Keratinocyte (primary cell): ENCODE data around the gene SARNP. TPM values are rescaled to one million over a fixed set of nuclear protein-coding genes. Genes with fewer than 3 reads are reported as not detected.

ENCODE experiments used
- DNase-seq: peaks from one replicate; pipeline ENCODE4 v3.0.0-alpha.2; 2011; ENCODE audit warnings: low read depth, missing footprints, low spot score
- FAIRE-seq: peaks from 2 replicates; lab custom pipeline; 2011; peaks lifted over from hg19 to GRCh38; lab: Jason Lieb, UNC
- H2AFZ ChIP-seq: 2 replicates; pipeline ENCODE4 v1.6.0; 2012; ENCODE audit warnings: low read length, control low read depth, inconsistent platforms; ENCODE audit not compliant: control insufficient read depth
- H3K27ac ChIP-seq: 2 replicates; pipeline ENCODE4 v1.5.1; 2011; ENCODE audit warnings: low read length; ENCODE audit not compliant: control insufficient read depth, insufficient read depth
- H3K27me3 ChIP-seq: 3 replicates; pipeline ENCODE4 v1.6.0; 2011; ENCODE audit warnings: low read length; ENCODE audit not compliant: control insufficient read depth, insufficient read depth; ENCODE audit errors: extremely low read depth
- H3K36me3 ChIP-seq, 2 experiments: 2 replicates in 1 of 2; 3 replicates in 1 of 2; pipeline ENCODE4 v1.5.1; 2011; ENCODE audit warnings: low read length in 2 of 2, mild to moderate bottlenecking in 1 of 2; ENCODE audit not compliant: control insufficient read depth in 2 of 2, insufficient read depth in 2 of 2; ENCODE audit errors: extremely low read depth in 1 of 2
- H3K4me1 ChIP-seq: 3 replicates; pipeline ENCODE4 v1.5.1; 2011; ENCODE audit warnings: low read length; ENCODE audit not compliant: control insufficient read depth, insufficient read depth; ENCODE audit errors: extremely low read depth
- H3K4me2 ChIP-seq: 3 replicates; pipeline ENCODE4 v1.6.0; 2011; ENCODE audit warnings: low read depth, low read length; ENCODE audit not compliant: control insufficient read depth, insufficient read depth; ENCODE audit errors: extremely low read depth
- H3K4me3 ChIP-seq, 3 experiments: fragments of 200-600 bp in 1 of 3; sonication (generic) in 1 of 3; 2 replicates in 2 of 3; 3 replicates in 1 of 3; pipeline ENCODE4 v1.5.1; 2011 to 2016; ENCODE audit warnings: low read length in 3 of 3, mild to moderate bottlenecking in 3 of 3, control low read depth in 2 of 3, inconsistent platforms in 1 of 3, low read depth in 1 of 3, mixed read lengths in 1 of 3, mixed run types in 1 of 3, moderate library complexity in 1 of 3; ENCODE audit not compliant: control insufficient read depth in 2 of 3, insufficient read depth in 2 of 3; ENCODE audit errors: extremely low read depth in 1 of 3
- H3K79me2 ChIP-seq: 2 replicates; pipeline ENCODE4 v1.6.0; 2012; ENCODE audit warnings: low read length; ENCODE audit not compliant: control insufficient read depth, insufficient read depth
- H3K9ac ChIP-seq: 3 replicates; pipeline ENCODE4 v1.6.0; 2011; ENCODE audit warnings: low read length; ENCODE audit not compliant: control insufficient read depth, insufficient read depth; ENCODE audit errors: extremely low read depth
- H3K9me1 ChIP-seq: 3 replicates; pipeline ENCODE4 v1.6.0; 2011; ENCODE audit warnings: low read length; ENCODE audit not compliant: control insufficient read depth, insufficient read depth; ENCODE audit errors: extremely low read depth
- H3K9me3 ChIP-seq: 2 replicates; pipeline ENCODE4 v1.5.1; 2012; ENCODE audit warnings: low read depth, low read length; ENCODE audit not compliant: control insufficient read depth
- H4K20me1 ChIP-seq: 3 replicates; pipeline ENCODE4 v1.6.0; 2011; ENCODE audit warnings: low read length; ENCODE audit not compliant: control insufficient read depth, insufficient read depth; ENCODE audit errors: extremely low read depth
- CTCF ChIP-seq, 3 experiments: IDR thresholded peaks in 1 of 3; conservative IDR thresholded peaks in 1 of 3; optimal IDR thresholded peaks in 1 of 3; 2 replicates in 2 of 3; 3 replicates in 1 of 3; pipeline versions ENCODE3 to v1.5.1; 2011; ENCODE audit warnings: low read length in 3 of 3, mild to moderate bottlenecking in 3 of 3, moderate library complexity in 2 of 3, control low read depth in 1 of 3, inconsistent platforms in 1 of 3; ENCODE audit not compliant: insufficient read depth in 2 of 3; ENCODE audit errors: extremely low read depth in 1 of 3
- EZH2 ChIP-seq: IDR thresholded peaks from one replicate; pipeline ENCODE4 v1.6.1; 2012; ENCODE audit warnings: inconsistent platforms, mild to moderate bottlenecking, low read length, moderate library complexity
- dilution Hi-C: fragments of 300-500 bp; cut with MboI; formaldehyde crosslinking; loops from one replicate; pipeline ENCODE4 v1.7.0; 2020; ENCODE audit warnings: low sequenced_read_pairs; ENCODE audit not compliant: extremely low pct_ligation_motif_present
- polyA plus RNA-seq, 5 experiments: library from polyadenylated mRNA; depleted of rRNA in 3 of 5; stranded (reverse) in 3 of 5; stranded (forward) in 1 of 5; unstranded in 1 of 5; fragments of >200 nt; gene quantifications; 1 replicate in 1 of 5; 2 replicates in 3 of 5; 3 replicates in 1 of 5; pipeline versions ENCODE4 v1.2.1 to v1.2.3, GENCODE V29; 2011 to 2012; ENCODE audit warnings: missing spikeins in 2 of 5, low read depth in 1 of 5, low replicate concordance in 1 of 5

The SARNP gene
- polyA plus RNA-seq, 1 donor (not counting 4 experiments of a cell fraction or from before 2014, with no cell fraction given), result 168 TPM

DNA sequence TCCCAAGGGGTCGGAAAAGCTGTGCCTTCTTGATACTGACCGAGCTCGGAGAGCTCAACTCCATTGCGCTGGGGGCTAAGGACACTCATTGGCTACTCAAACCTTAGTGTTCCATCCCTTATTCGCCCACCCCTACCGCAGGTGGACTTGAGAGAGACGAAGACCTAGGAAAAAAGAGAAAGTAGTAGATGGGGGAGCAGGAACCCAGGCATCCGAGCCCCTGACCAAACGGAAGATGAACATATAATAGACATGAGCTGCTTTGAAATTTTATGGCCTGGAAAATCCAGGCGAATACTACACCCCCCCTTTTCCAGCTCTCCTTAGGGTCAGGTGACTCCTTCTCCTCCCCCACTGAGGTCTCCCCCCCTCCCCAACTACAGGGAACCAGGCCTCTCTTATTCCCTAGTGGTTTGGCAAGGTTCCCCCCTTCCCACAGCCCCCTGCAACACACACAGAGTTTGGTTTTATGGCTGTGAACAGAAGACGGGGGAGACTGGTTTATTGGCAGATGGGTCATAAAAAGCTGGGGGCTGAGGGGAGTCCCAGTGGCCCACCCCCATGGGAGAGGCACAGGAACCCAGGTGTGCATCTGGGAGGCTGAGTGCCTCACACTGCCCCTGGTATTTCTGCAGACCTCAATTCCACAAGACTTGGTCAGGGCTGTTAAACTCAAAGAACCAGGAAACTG, 73.0 kb downstream of the SARNP start:
- Histone ChIP-seq H3K9ac (no peak overlapping the region), H3K4me3 (peak overlapping the region; percentile 57 to 74 (median 72)), H4K20me1 (no peaks in the 10 kb centered on the region)

GRCh38 chr12:55743406-55744339, 73.9 kb downstream of the SARNP start:
- H3K36me3 ChIP-seq, result peaks cover 0 to 1% of the 10 kb centered on the region in 2 experiments
- dilution Hi-C loops, result no loop called here
- no peak overlapping the region for H3K27ac ChIP-seq
- no peak overlapping the region for H3K9ac ChIP-seq
- no peaks in the 10 kb centered on the region for H4K20me1 ChIP-seq
- H2AFZ ChIP-seq, result peak overlapping the region; percentile 85
- peak overlapping the region; percentile 57 to 74 (median 72) for H3K4me3 ChIP-seq
- peaks cover 8% of the 10 kb centered on the region for H3K4me1 ChIP-seq
- TF ChIP-seq CTCF (optimal IDR thresholded peaks at IDR 0.05 in 1 of 3, IDR thresholded peaks at IDR 0.05 in 1 of 3, conservative IDR thresholded peaks at IDR 0.05 in 1 of 3; ENCODE audit: extremely low read depth in 1 of 3, insufficient read depth in 2 of 3, low read length in 3 of 3), result peak in 2 of 3 experiments; percentile 20 to 37
- TF ChIP-seq EZH2, result no peak
- no peaks in the 10 kb centered on the region for H3K27me3 ChIP-seq
- H3K4me2 ChIP-seq, result peak overlapping the region; percentile 89
- no peaks in the 10 kb centered on the region for H3K9me3 ChIP-seq
- no peak for DNase-seq
- no peaks in the 10 kb centered on the region for H3K9me1 ChIP-seq
- no peak for FAIRE-seq
- no peaks in the 10 kb centered on the region for H3K79me2 ChIP-seq

More for the DNA sequence above, 73.0 kb downstream of the SARNP start:
- Histone ChIP-seq H2AFZ (no peak overlapping the region), H3K4me1 (peaks cover 8% of the 10 kb centered on the region), H3K4me2 (peak overlapping the region; percentile 89), H3K9me3 (no peaks in the 10 kb centered on the region), H3K36me3 (peaks cover 0 to 1% of the 10 kb centered on the region in 2 experiments), H3K27me3 (no peaks in the 10 kb centered on the region), H3K9me1 (no peaks in the 10 kb centered on the region), H3K79me2 (no peaks in the 10 kb centered on the region), H3K27ac (no peak overlapping the region)
- TF ChIP-seq EZH2, result no peak
- TF ChIP-seq CTCF (optimal IDR thresholded peaks at IDR 0.05 in 1 of 3, IDR thresholded peaks at IDR 0.05 in 1 of 3, conservative IDR thresholded peaks at IDR 0.05 in 1 of 3; ENCODE audit: extremely low read depth in 1 of 3, insufficient read depth in 2 of 3, low read length in 3 of 3), result no peak
- dilution Hi-C loops, result no loop called here
- FAIRE-seq (peak; percentile 9), DNase-seq (no peak)
